Fibroblast of lung (primary cell): Measurements from ENCODE around the gene CXCL11.

Experiments
- EZH2 ChIP-seq: IDR thresholded peaks from 2 replicates; pipeline ENCODE4 v1.5.1; 2012; ENCODE audit warnings: low read length, control low read depth, mild to moderate bottlenecking; ENCODE audit errors: missing control alignments
- TF ChIP-seq, protein P1 (sequence below), 2 donors: IDR thresholded peaks in 1 of 2; conservative IDR thresholded peaks in 1 of 2; 1 replicate in 1 of 2; 2 replicates in 1 of 2; pipeline ENCODE4 v1.5.1; 2011 to 2012; ENCODE audit warnings: low read length in 2 of 2, control low read depth in 1 of 2, inconsistent platforms in 1 of 2, low read depth in 1 of 2, mild to moderate bottlenecking in 1 of 2

DNA sequence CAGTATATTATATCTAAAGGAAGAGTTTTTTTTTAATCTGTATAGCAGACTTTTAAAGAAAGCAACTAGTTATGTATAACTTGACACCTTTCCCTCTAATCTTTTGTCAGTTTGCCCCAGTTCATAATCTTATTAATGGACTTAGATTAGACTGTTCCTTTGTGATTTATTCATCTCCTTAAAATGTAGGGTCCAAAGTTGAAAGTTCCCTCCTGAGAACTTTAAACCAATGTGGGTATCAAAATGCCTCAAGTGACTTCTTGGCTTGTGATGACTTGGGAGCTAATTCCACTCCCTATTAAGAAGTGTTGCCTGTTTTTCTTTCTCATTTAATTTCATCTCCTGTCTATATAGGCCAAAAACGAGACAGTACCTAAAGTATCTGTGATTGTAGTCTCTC lies 38.8 kb downstream of the CXCL11 start:
- TF ChIP-seq, protein P1, sequence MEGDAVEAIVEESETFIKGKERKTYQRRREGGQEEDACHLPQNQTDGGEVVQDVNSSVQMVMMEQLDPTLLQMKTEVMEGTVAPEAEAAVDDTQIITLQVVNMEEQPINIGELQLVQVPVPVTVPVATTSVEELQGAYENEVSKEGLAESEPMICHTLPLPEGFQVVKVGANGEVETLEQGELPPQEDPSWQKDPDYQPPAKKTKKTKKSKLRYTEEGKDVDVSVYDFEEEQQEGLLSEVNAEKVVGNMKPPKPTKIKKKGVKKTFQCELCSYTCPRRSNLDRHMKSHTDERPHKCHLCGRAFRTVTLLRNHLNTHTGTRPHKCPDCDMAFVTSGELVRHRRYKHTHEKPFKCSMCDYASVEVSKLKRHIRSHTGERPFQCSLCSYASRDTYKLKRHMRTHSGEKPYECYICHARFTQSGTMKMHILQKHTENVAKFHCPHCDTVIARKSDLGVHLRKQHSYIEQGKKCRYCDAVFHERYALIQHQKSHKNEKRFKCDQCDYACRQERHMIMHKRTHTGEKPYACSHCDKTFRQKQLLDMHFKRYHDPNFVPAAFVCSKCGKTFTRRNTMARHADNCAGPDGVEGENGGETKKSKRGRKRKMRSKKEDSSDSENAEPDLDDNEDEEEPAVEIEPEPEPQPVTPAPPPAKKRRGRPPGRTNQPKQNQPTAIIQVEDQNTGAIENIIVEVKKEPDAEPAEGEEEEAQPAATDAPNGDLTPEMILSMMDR (conservative IDR thresholded peaks at IDR 0.05 in 1 of 2, IDR thresholded peaks at IDR 0.05 in 1 of 2; ENCODE audit: low read depth in 1 of 2, low read length in 2 of 2), result no peak
- no peak for TF ChIP-seq EZH2
